SU-DHL-6 (cell line): Measurements from ENCODE around the gene HOXA13.

ENCODE experiments used
- EZH2phosphoT487 ChIP-seq: fragments of 200-600 bp; sonication (generic), shearing (Covaris generic); conservative IDR thresholded peaks from 2 replicates; pipeline ENCODE4 v1.6.1; 2018; ENCODE audit warnings: mild to moderate bottlenecking, antibody characterized with exemption, low read length, moderate library complexity, mixed read lengths
- TF ChIP-seq, protein P1 (sequence below): fragments of 200-600 bp; sonication (generic); IDR thresholded peaks from one replicate; pipeline ENCODE4 v1.5.1; 2017; ENCODE audit warnings: antibody characterized with exemption, mild to moderate bottlenecking, low read length, moderate library complexity; ENCODE audit not compliant: insufficient read depth, poor library complexity, severe bottlenecking

DNA sequence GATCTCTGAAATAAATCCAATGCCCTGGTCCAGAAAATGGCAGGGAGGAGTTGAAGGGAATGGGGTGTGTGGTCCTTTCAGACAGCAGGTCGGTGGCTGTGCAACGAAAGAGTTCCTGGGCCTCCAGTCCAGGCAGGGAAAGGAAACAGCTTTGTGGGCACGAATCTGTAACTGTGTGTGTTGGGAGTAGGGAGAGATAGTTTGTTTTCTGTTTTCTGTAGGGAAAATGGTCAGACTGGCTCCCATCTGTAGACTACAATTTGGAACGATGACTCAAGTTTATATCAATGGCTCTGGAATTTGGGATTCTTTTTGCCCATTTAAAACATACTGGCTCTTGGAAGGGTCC is 32.0 kb downstream of the HOXA13 start:
- TF ChIP-seq, protein P1, sequence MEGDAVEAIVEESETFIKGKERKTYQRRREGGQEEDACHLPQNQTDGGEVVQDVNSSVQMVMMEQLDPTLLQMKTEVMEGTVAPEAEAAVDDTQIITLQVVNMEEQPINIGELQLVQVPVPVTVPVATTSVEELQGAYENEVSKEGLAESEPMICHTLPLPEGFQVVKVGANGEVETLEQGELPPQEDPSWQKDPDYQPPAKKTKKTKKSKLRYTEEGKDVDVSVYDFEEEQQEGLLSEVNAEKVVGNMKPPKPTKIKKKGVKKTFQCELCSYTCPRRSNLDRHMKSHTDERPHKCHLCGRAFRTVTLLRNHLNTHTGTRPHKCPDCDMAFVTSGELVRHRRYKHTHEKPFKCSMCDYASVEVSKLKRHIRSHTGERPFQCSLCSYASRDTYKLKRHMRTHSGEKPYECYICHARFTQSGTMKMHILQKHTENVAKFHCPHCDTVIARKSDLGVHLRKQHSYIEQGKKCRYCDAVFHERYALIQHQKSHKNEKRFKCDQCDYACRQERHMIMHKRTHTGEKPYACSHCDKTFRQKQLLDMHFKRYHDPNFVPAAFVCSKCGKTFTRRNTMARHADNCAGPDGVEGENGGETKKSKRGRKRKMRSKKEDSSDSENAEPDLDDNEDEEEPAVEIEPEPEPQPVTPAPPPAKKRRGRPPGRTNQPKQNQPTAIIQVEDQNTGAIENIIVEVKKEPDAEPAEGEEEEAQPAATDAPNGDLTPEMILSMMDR: no peak
- no peak for TF ChIP-seq EZH2phosphoT487
